ENCODE measurements around the gene CRYBB1.

Gene CRYBB1

GRCh38 chr22:26558248-26558895 lies 59.5 kb downstream of the CRYBB1 start:
- H3K27ac ChIP-seq (ENCODE audit: low read length): no peak overlapping the region
- no peaks in the 10 kb centered on the region for H3K9me3 ChIP-seq (ENCODE audit: insufficient read depth, low read length)
- no peak overlapping the region for H2AFZ ChIP-seq (ENCODE audit: low read depth, low read length)
- no peak overlapping the region for H3K4me2 ChIP-seq (ENCODE audit: low read length)
- no peaks in the 10 kb centered on the region for H3K36me3 ChIP-seq (replicated peaks; ENCODE audit: low read depth, low read length)
- no peaks in the 10 kb centered on the region for H3K79me2 ChIP-seq (ENCODE audit: low read length)
- TF ChIP-seq EZH2phosphoT487 (IDR thresholded peaks at IDR 0.05; ENCODE audit: low read depth): no peak
- no peak for TF ChIP-seq CTCF (IDR thresholded peaks at IDR 0.05; ENCODE audit: low read depth, low read length)
- H4K20me1 ChIP-seq (ENCODE audit: insufficient read depth, low read length): no peaks in the 10 kb centered on the region
- H3K27me3 ChIP-seq (ENCODE audit: low read depth, low read length): no peaks in the 10 kb centered on the region
- H3K9ac ChIP-seq (ENCODE audit: low read length): no peak overlapping the region
- H3K4me3 ChIP-seq (ENCODE audit: low read length): no peak overlapping the region
- H3K4me1 ChIP-seq (ENCODE audit: low read length): no peaks in the 10 kb centered on the region

- no peaks in the 10 kb centered on the region for H3K27me3 ChIP-seq (ENCODE audit: low read depth, low read length)
- H3K4me2 ChIP-seq (ENCODE audit: low read length): no peak overlapping the region
- TF ChIP-seq CTCF (IDR thresholded peaks at IDR 0.05; ENCODE audit: low read depth, low read length): no peak
- TF ChIP-seq EZH2phosphoT487 (IDR thresholded peaks at IDR 0.05; ENCODE audit: low read depth): no peak
- no peaks in the 10 kb centered on the region for H4K20me1 ChIP-seq (ENCODE audit: insufficient read depth, low read length)
- no peaks in the 10 kb centered on the region for H3K79me2 ChIP-seq (ENCODE audit: low read length)
- no peaks in the 10 kb centered on the region for H3K36me3 ChIP-seq (replicated peaks; ENCODE audit: low read depth, low read length)
- no peaks in the 10 kb centered on the region for H3K4me1 ChIP-seq (ENCODE audit: low read length)
- no peak overlapping the region for H3K27ac ChIP-seq (ENCODE audit: low read length)
- no peaks in the 10 kb centered on the region for H3K9me3 ChIP-seq (ENCODE audit: insufficient read depth, low read length)
- H3K9ac ChIP-seq (ENCODE audit: low read length): no peak overlapping the region
- H2AFZ ChIP-seq (ENCODE audit: low read depth, low read length): no peak overlapping the region
- H3K4me3 ChIP-seq (ENCODE audit: low read length): no peak overlapping the region
Observed at GRCh38 chr22:26556904-26557303, 60.9 kb downstream of the CRYBB1 start.

- H3K79me2 ChIP-seq (ENCODE audit: low read length): no peaks in the 10 kb centered on the region
- H4K20me1 ChIP-seq (ENCODE audit: insufficient read depth, low read length): no peaks in the 10 kb centered on the region
- H3K4me2 ChIP-seq (ENCODE audit: low read length): no peak overlapping the region
- no peak overlapping the region for H3K27ac ChIP-seq (ENCODE audit: low read length)
- no peak overlapping the region for H2AFZ ChIP-seq (ENCODE audit: low read depth, low read length)
- no peak overlapping the region for H3K9ac ChIP-seq (ENCODE audit: low read length)
- H3K9me3 ChIP-seq (ENCODE audit: insufficient read depth, low read length): no peaks in the 10 kb centered on the region
- no peaks in the 10 kb centered on the region for H3K36me3 ChIP-seq (replicated peaks; ENCODE audit: low read depth, low read length)
- H3K27me3 ChIP-seq (ENCODE audit: low read depth, low read length): no peaks in the 10 kb centered on the region
- no peak overlapping the region for H3K4me3 ChIP-seq (ENCODE audit: low read length)
- no peaks in the 10 kb centered on the region for H3K4me1 ChIP-seq (ENCODE audit: low read length)
- TF ChIP-seq CTCF (IDR thresholded peaks at IDR 0.05; ENCODE audit: low read depth, low read length) (no peak), EZH2phosphoT487 (IDR thresholded peaks at IDR 0.05; ENCODE audit: low read depth) (no peak)
Observed at GRCh38 chr22:26555478-26555877, 62.3 kb downstream of the CRYBB1 start.

GRCh38 chr22:26554956-26555355 lies 62.9 kb downstream of the CRYBB1 start:
- Histone ChIP-seq H3K4me3 (ENCODE audit: low read length) (no peak overlapping the region), H3K36me3 (replicated peaks; ENCODE audit: low read depth, low read length) (no peaks in the 10 kb centered on the region), H3K27ac (ENCODE audit: low read length) (no peak overlapping the region), H2AFZ (ENCODE audit: low read depth, low read length) (no peak overlapping the region), H3K4me1 (ENCODE audit: low read length) (no peaks in the 10 kb centered on the region), H3K9ac (ENCODE audit: low read length) (no peak overlapping the region), H3K79me2 (ENCODE audit: low read length) (no peaks in the 10 kb centered on the region), H3K9me3 (ENCODE audit: insufficient read depth, low read length) (no peaks in the 10 kb centered on the region), H3K4me2 (ENCODE audit: low read length) (no peak overlapping the region), H4K20me1 (ENCODE audit: insufficient read depth, low read length) (no peaks in the 10 kb centered on the region), H3K27me3 (ENCODE audit: low read depth, low read length) (no peaks in the 10 kb centered on the region)
- TF ChIP-seq CTCF (IDR thresholded peaks at IDR 0.05; ENCODE audit: low read depth, low read length): no peak
- TF ChIP-seq EZH2phosphoT487 (IDR thresholded peaks at IDR 0.05; ENCODE audit: low read depth): no peak
